Fibroblast of the aortic adventitia (primary cell): ENCODE measurements around the gene SIAH3. TPM values are rescaled to one million over a fixed set of nuclear protein-coding genes. Genes with fewer than 3 reads are reported as not detected.

ENCODE experiments used
- DNase-seq: peaks from one replicate; pipeline ENCODE4 v3.0.0-alpha.2; 2010; ENCODE audit warnings: low read depth
- H3K4me3 ChIP-seq: 2 replicates; pipeline ENCODE4 v1.5.1; 2011; ENCODE audit warnings: low read depth, mild to moderate bottlenecking, control low read depth, low read length, moderate library complexity
- CTCF ChIP-seq: IDR thresholded peaks from 2 replicates; pipeline ENCODE4 v1.5.1; 2011; ENCODE audit warnings: mild to moderate bottlenecking, low read length, control low read depth, inconsistent platforms; ENCODE audit not compliant: insufficient read depth
- total RNA-seq: library from RNA; depleted of rRNA; stranded (reverse); fragments of >200 nt; gene quantifications from 2 replicates; pipeline ENCODE4 v1.2.3, GENCODE V29; 2012; ENCODE audit warnings: low replicate concordance

Gene SIAH3
- total RNA-seq, 1 donor = not detected

- no peak overlapping the region for H3K4me3 ChIP-seq
- TF ChIP-seq CTCF = no peak
- no peak for DNase-seq
Observed at GRCh38 chr13:45827318-45827717, 24.2 kb downstream of the SIAH3 start.

- no peak for TF ChIP-seq CTCF
- no peak overlapping the region for H3K4me3 ChIP-seq
- no peak for DNase-seq
Observed at GRCh38 chr13:45826731-45827130, 24.8 kb downstream of the SIAH3 start.

GRCh38 chr13:45825387-45825650 is 26.2 kb downstream of the SIAH3 start:
- no peak for TF ChIP-seq CTCF
- H3K4me3 ChIP-seq = no peak overlapping the region
- DNase-seq = no peak

- no peak overlapping the region for H3K4me3 ChIP-seq
- no peak for TF ChIP-seq CTCF
- no peak for DNase-seq
Observed at GRCh38 chr13:45823583-45823982, 28.0 kb downstream of the SIAH3 start.

GRCh38 chr13:45821811-45822210 is 29.7 kb downstream of the SIAH3 start:
- no peak overlapping the region for H3K4me3 ChIP-seq
- DNase-seq = no peak
- no peak for TF ChIP-seq CTCF

GRCh38 chr13:45820106-45820838 is 31.3 kb downstream of the SIAH3 start:
- no peak for TF ChIP-seq CTCF
- H3K4me3 ChIP-seq = no peak overlapping the region
- DNase-seq = no peak

- no peak for DNase-seq
- H3K4me3 ChIP-seq = no peak overlapping the region
- no peak for TF ChIP-seq CTCF
Observed at GRCh38 chr13:45817833-45818232, 33.7 kb downstream of the SIAH3 start.
